ENCODE results near the gene GATAD2A.

DNA sequence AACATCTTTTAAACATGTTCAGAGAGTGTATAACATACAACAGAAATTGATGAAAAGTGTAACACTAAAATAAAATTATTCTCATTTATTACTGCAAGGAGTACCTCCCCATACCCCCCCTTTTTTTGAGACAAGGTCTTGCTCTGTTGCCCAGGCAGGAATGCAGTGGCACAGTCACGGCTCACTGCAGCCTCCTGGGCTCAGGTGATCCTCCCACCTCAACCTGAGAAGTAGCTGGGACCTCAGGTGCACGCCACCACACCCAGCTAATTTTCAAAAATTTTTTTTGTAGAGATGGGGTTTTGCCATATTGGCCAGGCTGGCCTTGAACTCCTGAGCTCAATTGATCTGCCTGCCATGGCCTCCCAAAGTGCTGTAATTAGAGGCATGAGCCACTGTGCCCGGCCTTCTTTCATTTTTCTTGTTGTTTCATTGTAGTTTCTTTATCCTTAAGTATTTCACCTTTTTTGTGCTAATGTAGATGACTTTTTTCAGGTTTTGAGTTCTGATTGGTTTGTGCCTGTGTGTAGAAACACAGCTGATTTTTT lies 28.3 kb downstream of the GATAD2A start:
- TF ChIP-seq, protein P1, sequence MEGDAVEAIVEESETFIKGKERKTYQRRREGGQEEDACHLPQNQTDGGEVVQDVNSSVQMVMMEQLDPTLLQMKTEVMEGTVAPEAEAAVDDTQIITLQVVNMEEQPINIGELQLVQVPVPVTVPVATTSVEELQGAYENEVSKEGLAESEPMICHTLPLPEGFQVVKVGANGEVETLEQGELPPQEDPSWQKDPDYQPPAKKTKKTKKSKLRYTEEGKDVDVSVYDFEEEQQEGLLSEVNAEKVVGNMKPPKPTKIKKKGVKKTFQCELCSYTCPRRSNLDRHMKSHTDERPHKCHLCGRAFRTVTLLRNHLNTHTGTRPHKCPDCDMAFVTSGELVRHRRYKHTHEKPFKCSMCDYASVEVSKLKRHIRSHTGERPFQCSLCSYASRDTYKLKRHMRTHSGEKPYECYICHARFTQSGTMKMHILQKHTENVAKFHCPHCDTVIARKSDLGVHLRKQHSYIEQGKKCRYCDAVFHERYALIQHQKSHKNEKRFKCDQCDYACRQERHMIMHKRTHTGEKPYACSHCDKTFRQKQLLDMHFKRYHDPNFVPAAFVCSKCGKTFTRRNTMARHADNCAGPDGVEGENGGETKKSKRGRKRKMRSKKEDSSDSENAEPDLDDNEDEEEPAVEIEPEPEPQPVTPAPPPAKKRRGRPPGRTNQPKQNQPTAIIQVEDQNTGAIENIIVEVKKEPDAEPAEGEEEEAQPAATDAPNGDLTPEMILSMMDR (IDR thresholded peaks at IDR 0.05), result no peak
- TF ChIP-seq POLR2AphosphoS5 (IDR thresholded peaks at IDR 0.05) (no peak), EP300 (IDR thresholded peaks at IDR 0.05; ENCODE audit: low read depth) (no peak)

Measured in transverse colon (tissue), 4 donors.